Stimulated activated CD4-positive, alpha-beta T cell treated with anti-CD3 and anti-CD28 coated beads, Interleukin-15, amount 100 ng/mL, for 48 hours (primary cell): ENCODE results near the gene MPV17.

ENCODE experiments used
- DNase-seq, 2 donors: peaks; one replicate each; pipeline ENCODE4 v3.0.0-alpha.2; 2020; ENCODE audit warnings: low read depth in 2 of 2

The MPV17 gene

GRCh38 chr2:27264753-27265535 is 58.0 kb downstream of the MPV17 start:
- peak in 1 of 2 donors; percentile 48 for DNase-seq

GRCh38 chr2:27264253-27264752 is 58.6 kb downstream of the MPV17 start:
- DNase-seq, result no peak

- DNase-seq, result no peak
Measured at GRCh38 chr2:27263287-27264252, 59.3 kb downstream of the MPV17 start.

GRCh38 chr2:27262379-27263286 is 60.3 kb downstream of the MPV17 start, which contains the start of gene SLC30A3:
TSS of gene SLC30A3 (minus strand) at chr2:27263047. CDS start at chr2:27262906, 141 bp downstream.
- peak; percentile 40 to 70 for DNase-seq

- DNase-seq, result no peak
Measured at GRCh38 chr2:27261926-27262298, 61.0 kb downstream of the MPV17 start.

- DNase-seq, result no peak
Measured at GRCh38 chr2:27261241-27261925, 61.5 kb downstream of the MPV17 start.
